Upper lobe of left lung (tissue), 4 donors: Measurements from ENCODE around the gene MTA2.

ENCODE experiments used
- POLR2AphosphoS5 ChIP-seq, 2 donors: sonication (generic); formaldehyde crosslinking; IDR thresholded peaks; one replicate each; pipeline ENCODE4 v1.5.1; 2017; ENCODE audit warnings: antibody characterized with exemption in 2 of 2
- TF ChIP-seq, protein P1 (sequence below), 6 experiments: fragments of 450-650 bp in 4 of 6; fragments of 200-600 bp in 2 of 6; sonication (generic) in 2 of 6; IDR thresholded peaks; one replicate each; pipeline ENCODE4 v1.5.1; 2016 to 2019; ENCODE audit warnings: antibody characterized with exemption in 6 of 6

DNA sequence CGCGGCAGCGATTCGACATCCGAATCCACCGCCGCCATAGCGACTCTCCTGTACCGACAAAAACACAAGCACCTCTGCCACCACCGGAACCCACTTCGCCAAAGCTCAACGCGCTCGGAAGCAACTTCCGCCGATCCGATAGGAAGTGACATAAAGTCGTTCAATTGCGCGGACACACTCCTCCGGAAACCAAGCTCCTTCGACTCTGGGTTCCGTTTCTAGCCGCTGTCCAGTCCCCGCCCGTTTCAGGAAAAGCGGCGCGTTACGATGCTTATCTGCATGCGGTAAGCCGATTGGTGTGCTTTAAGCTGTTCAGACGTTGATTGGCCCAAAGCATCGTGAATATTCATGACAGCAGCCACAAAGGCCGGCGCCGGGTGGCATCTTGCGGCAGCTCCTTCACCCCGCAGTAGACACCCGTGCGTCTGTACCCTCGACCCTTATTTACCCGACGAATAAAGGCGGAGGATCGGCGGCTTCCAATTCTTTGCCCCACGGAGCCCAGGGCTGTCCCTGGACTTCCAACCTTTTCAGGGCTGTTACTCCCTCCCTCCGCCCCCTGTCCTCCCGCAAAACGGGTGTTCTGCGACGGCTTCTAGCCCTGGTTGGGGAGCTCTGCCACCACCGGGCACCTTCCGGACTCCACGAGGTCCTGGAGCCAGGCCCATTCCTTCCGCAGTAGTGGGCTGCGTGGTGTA, 10.1 kb downstream of the MTA2 start, which contains the start of gene TUT1:
- TF ChIP-seq, protein P1, sequence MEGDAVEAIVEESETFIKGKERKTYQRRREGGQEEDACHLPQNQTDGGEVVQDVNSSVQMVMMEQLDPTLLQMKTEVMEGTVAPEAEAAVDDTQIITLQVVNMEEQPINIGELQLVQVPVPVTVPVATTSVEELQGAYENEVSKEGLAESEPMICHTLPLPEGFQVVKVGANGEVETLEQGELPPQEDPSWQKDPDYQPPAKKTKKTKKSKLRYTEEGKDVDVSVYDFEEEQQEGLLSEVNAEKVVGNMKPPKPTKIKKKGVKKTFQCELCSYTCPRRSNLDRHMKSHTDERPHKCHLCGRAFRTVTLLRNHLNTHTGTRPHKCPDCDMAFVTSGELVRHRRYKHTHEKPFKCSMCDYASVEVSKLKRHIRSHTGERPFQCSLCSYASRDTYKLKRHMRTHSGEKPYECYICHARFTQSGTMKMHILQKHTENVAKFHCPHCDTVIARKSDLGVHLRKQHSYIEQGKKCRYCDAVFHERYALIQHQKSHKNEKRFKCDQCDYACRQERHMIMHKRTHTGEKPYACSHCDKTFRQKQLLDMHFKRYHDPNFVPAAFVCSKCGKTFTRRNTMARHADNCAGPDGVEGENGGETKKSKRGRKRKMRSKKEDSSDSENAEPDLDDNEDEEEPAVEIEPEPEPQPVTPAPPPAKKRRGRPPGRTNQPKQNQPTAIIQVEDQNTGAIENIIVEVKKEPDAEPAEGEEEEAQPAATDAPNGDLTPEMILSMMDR (IDR thresholded peaks at IDR 0.05) = peak in 3 of 6 experiments; percentile 14 to 21 (median 16)
- TF ChIP-seq POLR2AphosphoS5 (IDR thresholded peaks at IDR 0.05) = peak; percentile 96 to 99
